Activated CD4-positive, alpha-beta T cell treated with anti-CD3 and anti-CD28 coated beads, Interleukin-2, amount 50 U/mL, for 48 hours (primary cell): ENCODE results near the gene GNG7.
"Not testable (repeated sequence)": the region's sequence is repeated elsewhere in the genome, so short reads cannot be mapped to it uniquely, and the experiment has no call there.

Experiments
- DNase-seq, 2 experiments: peaks; one replicate each; pipeline ENCODE4 v3.0.0-alpha.2; 2020

Gene GNG7

DNA sequence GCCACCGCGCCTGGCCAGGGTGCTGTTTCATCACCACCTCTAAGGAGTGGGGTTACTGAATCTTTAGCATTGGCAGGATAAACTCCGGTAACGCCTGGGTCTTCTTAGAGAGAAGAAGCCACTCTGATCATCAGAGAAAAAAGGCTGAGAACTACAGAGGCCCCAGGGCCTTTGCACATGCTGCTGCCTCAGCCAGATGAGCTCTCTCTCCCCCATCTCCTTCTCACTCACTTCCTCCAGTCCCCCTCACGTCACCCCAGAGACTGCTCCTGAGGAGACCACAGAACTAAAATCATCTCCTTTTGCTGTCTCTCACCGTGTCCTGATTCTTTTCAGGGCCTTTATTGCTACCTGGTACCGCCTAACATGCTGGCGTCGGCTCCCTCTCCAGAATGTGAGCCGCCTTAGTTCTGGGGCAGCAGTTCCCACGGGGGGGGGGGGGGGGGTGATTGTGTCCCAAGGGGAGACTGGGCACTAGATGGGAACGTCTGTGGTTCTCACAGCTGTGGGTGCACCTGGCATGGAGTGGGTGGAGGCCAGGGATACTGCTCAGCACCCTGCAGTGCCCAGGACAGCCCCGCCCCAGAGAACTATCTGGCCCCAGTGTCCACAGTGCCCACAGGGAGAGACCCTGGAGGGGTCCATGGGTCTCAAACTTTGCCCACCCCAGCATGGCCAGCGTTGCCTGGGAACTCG, 23.8 kb upstream of the GNG7 start:
- no peak for DNase-seq

DNA sequence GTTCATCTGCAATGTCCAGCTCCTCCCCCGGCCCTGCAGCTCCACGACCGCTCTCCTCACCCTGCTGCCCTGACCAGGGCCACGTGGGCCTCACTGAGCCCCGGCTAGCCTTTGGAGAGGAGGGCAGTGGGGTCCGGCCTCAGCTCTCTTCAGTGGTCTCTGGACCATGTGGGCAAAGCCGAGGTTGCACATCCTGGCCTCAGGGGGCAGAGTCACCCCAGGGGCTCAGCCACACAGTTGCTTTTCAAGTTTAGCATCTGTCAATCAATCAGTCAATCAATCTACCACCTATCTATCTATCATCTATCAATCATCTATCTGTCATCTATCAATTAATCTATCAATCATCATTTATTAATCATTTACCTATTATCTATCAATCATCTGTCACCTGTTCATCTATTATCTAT, 21.7 kb upstream of the GNG7 start:
- no peak for DNase-seq

DNA sequence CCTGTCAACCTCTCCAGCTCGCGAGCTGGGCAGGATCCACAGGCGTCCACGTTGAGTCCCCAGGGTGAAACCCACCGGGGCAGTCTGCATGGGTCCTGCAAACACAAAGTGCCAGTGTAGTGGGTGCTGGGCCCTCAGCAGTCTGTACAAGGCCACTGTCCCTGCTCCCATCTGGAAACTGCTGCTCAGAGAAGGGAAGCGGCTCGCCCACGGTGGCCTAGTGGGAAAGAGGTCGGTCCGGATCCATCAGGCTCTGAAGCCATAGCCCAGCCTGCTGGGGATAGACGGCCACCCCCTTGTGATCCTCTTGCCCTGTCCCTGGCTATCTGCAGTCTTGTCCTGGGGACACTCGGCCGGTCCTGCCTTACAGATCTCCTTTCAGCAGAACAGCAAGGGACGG, 21.3 kb upstream of the GNG7 start:
- no peak for DNase-seq

DNA sequence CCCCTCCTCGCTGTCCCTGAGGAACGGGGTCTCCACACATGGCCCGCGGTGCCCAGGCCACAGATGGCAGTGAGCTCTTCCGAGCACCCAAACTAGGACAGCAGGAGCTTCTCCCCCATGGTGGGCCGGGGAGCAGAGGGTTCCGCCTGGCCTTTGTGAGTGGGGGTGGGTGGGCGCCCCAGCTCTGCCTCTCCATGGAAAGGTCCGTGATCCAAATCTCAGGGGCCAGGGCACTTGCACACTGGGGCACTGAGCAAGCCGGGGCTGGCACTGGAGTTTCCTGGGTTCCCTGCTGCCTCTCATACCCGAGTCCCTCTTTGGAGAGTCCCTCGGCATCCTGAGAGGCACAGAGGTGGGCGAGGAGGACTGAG, 20.8 kb upstream of the GNG7 start:
- no peak for DNase-seq

DNA sequence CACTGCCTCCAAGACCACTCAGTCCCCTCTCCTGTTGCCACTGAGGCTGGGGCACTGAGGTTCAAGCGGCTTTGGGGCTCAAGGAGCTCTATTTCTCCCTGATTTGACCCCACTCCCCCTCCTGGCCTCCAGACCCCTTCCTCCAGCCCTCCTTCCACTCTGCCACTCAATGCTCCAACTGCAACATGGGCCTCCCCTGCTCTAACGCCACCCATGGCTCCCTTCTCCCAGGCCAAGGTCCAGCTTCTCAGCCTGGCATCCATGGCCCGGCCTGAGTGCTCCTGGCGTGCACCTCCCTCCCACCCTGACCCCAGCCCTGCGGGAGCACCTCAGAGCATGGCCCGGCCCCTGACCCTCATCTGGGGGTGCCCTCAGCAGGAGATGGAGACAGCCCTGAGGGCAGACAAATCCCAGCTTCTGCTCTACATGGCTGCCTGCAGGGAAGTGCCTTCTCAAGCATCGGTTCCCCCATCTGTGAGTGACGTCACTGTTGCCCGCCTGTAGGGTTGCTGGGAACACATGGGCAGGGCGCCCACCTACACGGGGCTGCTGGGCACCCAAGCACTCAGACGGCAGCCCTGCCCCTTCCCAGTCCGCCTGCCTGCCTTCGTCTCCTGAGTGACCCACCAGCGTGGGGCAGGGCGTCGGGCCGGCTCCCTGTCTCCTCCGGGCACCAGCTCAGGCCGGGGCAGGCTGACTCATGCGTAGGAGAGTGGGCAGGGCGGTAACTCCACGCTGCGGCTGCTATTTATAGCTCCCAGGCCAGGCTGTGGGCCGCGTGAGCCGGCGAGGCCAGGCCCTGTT, 20.2 kb upstream of the GNG7 start:
- DNase-seq: no peak

DNA sequence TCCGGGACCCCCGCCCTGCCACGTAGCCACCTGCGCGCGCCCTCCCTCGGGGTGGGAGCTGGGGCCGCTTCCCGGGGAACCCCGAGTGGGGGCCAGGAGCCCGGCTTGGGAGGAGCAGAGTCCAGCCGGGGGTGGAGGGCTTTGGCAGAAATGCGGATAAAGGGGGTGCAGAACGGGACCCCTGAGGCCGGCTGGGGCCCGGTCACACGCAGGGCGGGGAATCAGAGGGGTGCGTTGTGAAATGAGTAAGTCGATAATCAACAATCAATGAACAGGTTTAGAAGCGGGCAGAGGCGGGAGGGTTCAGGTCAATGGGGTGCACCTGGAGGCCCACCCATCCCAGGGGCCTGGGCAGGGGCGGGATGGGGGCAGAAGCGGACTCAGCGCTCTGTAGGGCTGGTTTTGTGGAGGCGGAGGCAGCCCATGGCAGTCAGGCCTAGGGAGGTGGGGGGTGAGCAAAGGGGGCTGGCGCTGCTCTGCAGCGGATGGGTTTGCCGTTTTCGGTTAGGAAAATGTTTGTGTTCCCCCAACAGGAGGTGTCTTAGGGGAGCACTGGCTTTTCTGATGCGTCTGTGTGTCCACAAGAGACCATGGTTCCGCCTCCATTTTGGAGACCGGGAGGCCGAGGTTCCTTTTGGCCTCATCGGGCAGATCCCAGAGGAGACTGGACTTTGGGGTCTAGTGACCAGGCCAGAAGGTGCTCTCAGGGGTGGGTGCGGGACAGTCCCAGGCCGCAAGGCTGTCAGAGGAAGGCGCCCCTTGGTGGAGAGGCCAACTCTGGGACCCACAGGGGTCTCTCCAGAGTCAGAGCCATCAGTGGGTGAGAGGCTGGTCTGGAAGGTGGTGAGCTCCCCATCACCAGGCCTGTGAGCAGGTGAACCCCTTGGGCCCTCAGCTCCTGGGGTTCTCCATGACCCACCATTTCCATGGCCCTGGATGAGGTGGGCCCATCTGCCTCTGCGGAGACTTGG, 19.4 kb upstream of the GNG7 start:
- no peak for DNase-seq

DNA sequence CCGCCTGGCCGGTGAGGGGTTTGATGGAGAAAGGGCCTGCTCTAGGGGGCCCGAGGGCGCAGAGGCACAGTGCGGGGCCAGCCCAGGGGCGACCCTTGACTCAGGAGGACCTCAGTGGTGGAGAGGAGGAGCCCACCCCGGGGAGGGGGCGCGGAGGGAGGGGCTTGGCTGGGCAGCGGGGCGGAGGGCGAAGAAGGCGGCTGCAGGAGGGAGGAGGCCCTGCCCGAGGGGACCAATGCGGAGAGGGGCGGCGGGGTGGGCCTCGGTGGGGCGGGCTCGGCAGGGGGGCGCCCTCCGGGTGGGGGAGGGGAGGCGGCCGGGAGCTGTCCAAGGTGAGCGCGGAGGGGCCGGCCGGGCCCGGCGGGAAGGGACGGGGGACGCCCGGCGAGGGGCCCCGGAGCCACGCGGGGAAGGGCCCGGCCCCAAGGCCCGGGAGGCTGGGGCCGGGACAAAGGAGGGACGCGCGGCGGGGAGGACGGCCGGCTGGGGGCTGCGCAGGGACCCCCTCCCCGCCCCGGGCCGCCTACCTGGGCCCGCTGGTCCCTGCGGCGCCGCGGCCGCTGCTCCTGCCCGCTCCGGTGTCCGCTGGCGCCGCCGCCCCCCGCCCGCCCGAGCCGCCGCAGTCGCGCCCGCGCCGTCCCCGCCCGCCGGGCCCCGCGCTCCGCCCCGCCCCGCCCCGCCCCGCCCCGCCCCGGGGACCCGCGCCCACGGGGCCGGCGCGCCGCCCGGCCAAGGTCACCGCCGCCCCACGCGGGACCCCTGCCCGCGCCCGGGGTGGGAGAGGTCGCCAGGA, 18.5 kb upstream of the GNG7 start, which contains the start of gene DIRAS1:
DIRAS1 (minus strand) TSS at position 596 of the 793 bp plus-strand sequence. CDS start 3,566 bp downstream, outside the sequence.
- no peak for DNase-seq

DNA sequence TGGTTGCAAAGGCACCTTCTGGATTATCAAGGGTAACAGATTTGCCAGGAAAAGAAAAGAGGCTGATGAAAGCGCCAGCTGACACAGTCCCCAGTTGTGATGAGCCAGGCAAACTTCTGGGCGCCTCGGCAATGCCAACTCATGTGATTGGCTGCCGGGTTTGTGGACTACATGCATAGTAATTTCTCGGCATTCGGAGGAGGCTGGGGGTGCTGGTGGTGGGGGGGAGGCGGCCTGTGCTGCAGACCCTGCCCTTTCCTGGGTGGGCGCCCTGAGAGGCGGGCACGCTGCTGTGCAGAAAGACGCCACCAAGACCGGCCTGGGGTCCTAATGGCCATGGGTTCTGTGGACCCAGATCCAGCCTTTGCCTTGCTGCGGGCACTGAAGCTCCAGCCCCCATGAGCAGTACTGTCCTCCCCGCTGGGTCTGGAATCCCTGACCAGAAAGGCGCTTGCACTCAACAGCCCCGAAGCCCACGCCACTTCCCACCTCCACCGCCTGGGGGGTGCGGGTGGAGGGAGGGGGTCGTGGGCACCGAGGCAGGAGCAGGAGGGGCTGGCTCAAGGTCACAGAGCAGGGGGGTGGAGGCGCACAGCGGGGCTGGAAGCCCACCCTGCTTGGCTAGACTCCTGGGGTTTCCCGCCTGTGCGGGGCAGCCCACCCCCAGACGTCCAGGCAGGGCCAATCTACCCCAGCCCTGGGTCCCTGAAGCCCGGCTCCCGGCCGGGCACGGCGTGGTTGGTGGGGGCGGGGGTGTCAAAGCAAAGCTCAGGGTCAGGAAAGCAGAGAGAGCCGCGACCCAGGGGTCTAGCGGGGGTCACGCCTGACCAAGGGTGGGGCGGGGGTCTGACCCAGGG, 17.7 kb upstream of the GNG7 start:
- DNase-seq: no peak

DNA sequence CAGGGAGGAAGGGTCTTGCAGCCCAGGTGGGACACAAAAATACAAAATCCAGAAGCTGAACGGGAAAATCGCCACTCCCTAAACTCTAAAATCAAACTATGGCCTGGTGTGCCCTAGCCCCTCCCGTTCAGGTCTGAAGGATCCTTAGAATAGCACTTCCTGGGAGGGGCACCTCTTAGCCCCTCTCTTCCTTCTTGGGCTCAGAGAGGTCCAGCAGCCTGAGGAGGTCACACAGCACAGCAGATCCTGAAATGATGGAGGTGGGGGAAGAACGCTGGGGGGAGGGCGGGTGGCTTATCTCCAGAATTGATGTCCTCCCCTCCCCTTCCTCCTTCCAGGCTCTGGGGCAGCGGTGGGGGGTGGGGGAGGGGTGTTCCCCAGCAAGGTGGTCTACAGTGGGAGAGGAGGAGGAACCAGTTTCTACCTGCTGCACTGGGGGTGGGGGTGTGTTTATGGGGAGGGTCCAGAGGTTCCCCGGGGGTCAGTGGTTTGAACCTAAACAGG, 16.8 kb upstream of the GNG7 start:
- DNase-seq: no peak

DNA sequence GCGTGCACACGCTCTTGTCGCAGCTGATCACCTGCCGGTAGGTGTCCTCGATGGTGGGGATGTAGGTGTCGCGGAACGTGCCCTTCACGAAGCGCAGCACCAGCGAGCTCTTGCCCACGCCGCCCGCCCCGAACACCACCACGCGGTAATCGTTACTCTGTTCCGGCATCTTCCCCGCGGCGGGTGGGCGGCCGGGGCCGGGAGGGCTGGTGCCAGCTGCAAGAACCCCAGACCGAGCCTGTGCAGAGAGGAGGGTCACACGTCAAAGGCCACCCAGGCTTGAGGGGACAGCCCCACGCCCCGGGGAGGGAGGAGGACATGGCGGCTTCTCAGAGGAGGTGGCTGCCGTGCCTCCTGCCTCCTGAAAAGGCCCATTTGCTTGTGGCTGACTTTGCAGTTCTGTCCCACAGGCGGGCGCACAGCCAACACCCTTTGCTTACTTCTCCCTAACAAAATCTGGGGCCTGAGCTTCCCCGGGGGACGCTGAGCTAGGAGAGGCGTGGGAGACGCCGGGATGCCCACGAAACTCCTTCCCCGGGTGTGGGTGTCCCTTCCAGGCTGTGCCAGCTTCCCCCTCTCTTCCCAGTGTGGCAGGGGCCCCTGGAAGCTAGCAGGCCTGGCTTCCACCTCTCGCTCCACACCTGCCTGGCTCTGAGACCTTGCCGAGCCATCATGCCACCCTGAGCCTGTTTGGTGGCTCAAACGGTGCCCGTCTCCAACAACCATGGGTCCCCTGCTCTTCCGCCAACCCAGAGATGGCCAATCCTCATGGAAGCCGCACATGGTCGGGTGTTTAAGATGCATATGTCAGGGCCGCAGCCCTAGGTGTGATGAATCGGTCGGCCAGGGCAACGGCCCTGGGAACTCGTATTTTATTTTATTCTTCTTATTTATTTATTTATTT, 15.4 kb upstream of the GNG7 start:
- no peak for DNase-seq

DNA sequence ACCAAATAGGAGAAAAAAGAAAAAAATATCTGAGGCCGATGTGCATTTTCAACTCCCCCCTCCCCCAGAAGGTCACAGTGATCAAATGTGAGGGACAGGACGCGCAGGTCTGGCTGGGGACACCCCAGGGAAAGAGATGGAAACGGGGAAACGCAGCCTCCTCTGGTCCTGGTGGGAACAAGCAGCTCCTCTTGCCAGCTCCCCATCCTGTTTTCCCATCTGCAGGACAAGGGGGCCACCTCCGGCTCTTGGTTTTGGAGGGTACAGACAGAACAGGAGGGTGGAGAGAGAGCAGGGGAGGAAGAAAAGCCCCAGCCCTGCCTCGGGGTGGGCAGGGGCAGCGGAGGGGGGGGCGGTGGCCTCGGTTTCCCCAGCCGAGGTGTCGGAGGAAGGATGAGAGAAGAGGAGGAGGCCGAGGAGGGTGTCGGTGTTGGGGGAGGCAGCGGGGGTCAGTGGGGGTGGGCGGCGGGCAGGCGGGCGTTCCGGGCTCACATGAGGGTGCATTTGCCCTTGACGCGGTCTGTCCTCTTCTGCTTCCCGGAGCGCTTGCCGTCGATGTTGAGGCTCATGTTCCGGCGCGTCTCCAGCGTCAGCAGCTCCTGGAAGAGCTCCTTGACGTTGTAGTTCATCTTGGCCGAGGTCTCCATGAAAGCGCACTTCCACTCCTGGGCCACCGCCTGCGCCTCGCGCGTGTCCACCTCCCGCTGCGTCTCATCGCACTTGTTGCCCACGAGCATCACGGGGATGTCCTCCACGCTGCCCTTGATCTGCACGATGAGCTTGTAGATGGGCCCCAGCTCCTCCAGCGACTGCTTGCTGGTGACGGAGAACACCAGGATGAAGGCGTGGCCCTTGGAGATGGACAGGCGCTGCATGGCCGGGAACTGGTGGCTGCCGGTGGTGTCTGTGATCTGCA, 14.5 kb upstream of the GNG7 start:
- DNase-seq: no peak

DNA sequence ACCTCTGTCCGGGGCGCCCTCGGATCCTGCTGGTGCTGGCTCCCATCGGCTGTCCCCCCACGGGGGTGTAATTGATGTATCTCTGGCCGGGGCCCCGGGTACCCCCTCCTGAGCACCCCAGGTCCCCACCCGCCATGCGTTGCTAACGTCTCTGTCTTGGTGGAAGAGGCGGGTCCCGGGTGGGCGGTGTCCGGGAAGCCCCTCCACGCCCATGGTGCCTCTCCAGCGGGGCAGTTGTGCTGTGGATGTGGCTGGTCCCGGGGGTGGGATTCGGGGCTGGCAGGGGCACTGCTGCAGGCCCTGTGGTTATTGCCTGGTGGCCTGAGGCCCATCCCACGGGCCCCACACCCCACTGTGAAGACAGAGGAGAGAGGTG, 13.8 kb upstream of the GNG7 start:
- no peak for DNase-seq

DNA sequence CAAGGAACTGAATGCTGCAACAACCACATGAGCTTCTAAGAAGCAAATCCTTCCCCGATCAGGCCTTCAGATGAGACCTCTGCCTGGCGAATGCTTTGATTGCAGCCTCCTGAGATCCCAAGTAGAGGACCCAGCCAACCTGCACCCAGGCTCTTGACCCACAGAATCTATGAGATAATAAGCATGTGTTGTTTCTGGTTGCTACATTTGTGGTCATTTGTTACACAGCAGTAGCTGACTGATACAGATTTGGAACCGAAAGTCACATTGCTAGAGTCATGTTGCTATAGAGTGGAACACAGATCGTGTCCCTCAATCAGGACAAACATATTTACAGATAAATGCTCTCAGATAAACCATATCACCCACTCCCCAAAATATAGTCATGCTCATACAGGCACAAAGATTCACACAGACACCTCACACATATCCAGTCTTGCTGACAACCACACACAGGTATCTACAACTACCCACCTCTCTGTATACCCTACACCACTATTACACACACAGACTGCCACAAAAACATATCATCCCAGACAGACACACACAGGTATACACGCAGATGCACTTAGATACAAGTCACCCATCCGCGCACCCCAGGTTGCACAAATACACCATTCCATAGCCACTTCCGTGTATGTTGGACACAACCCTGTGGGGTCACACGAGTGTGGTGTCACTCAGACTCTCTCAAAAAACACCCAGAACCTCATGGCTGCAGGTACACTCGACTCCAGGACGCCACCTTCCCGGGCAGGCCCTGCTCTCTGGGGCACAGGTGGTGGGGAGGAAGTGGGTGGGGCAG, 13.2 kb upstream of the GNG7 start:
- no peak for DNase-seq

DNA sequence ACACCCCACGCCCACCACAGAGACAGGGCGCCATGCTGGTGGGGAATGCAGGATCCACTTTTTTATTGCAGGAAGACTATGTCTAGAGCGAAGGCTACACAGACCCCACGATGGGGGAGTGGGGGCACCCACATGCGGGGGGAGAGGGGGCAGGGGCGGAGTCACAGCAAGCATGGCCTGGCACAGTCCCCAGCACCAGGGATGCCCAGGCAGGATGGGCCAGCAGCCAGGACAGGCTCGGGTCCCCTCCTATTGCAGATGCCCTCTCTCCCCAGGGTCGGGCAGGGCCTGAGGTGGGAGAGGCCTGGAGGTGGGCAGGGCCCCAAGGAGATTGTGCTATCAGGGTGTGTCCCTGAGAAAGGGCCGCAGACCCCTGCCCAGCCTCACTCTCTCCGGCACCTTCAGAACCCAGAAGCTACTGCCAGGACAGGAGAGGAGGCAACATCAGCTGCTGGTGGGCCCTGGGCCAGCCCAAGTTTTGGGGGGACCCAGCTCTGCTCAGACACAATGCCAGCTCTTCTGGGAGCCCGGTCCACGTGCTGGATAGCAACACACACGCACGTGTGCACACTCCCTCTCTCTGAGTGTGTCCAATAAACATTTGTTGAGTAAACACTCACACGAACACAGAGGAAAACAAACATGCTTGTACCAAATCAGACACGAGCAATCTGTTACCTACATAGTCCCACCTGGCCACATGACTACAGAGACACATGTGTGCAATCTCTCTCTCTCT, 12.2 kb upstream of the GNG7 start:
- DNase-seq: no peak

DNA sequence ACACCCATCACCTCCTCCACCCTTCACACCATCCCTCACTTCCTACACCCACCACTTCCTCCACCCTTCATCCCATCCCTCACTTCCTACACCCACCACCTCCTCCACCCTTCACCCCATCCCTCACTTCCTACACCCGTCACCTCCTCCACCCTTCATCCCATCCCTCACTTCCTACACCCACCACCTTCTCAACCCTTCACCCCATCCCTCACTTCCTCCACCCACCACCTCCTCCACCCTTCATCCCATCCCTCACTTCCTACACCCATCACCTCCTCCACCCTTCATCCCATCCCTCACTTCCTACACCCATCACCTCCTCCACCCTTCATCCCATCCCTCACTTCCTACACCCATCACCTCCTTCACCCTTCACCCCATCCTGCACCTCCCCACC, 11.6 kb upstream of the GNG7 start:
- not testable (repeated sequence) for DNase-seq

DNA sequence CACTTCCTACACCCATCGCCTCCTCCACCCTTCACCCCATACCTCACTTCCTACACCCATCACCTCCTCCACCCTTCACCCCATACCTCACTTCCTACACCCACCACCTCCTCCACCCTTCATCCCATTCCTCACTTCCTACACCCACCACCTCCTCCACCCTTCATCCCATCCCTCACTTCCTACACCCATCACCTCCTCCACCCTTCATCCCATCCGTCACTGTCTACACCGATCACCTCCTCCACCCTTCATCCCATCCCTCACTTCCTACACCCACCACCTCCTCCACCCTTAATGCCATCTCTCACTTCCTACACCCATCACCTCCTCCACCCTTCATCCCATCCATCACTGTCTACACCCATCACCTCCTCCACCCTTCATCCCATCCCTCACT, 10.7 kb upstream of the GNG7 start:
- not testable (repeated sequence) for DNase-seq

DNA sequence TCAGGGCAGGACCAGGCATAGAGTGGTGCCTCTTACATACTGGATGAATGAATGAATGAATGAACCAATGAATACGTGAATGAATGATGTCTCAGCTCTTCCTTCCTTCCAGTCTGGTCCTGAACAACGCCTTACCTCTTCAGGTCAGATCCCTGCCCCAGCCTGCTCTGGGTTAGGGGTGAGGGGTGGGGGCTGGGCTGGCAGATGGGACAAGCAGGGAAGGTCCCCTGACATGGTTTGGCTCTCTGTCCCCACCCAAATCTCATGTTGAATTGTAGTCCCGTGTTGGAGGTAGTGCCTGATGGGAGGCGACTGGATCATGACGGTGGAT, 9.3 kb upstream of the GNG7 start:
- DNase-seq: no peak
